GM18951 (cell line): ENCODE results near the gene PPP4C.
A peak's percentile ranks its signal among the peaks of the same experiment; 100 is the strongest.

Experiments used
- POLR2A ChIP-seq: IDR thresholded peaks from 4 replicates; pipeline ENCODE4 v1.6.1; 2011; ENCODE audit warnings: mild to moderate bottlenecking; ENCODE audit not compliant: insufficient read length, insufficient read depth; ENCODE audit errors: extremely low read depth
- in situ Hi-C: fragments of 300-500 bp; cut with MboI; formaldehyde crosslinking; loops from one replicate; pipeline ENCODE4 v1.12.0; 2022; ENCODE audit warnings: low sequenced_read_pairs, mixed read lengths, inconsistent platforms; ENCODE audit not compliant: unreplicated experiment

PPP4C gene

DNA sequence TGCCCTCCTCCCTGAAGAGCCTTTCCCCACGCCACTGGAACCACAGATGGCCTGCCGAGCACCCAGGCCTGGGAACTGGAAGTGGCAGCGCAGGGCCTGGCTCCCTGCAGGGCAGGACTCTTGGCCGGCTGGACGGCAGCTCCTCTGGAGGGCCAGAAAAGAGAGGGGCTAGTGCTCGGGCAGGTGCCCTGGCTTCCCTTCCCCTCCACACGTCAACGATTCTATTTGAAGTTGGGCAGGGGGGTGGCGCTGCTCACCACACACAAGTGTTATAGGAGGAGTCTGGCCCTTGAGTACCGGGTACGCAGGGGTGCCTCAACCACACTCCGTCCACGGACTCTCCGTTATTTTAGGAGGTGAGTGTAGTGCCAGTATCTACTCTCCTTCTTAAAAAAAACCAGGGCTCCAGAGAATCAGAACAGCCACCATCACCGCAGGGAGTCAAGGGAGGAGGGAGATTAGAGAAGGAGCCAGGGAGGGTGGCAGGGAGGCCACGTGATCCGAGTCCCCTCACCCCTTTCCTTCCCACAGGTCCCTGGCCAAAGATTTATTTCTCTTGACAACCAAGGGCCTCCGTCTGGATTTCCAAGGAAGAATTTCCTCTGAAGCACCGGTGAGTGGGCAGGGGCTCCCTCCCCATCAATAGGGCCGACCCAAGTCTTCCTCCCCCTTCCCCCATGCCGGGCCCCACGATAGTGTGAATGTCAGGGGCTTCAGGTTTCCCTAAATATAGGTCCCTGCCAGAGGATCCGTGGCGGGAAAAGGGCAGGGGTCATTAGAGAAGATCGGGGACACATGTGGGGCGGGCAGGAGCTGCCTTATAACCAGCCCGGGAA lies 11.7 kb upstream of the PPP4C start:
- TF ChIP-seq POLR2A, result peak; percentile 73
- in situ Hi-C loops, result no loop called here

DNA sequence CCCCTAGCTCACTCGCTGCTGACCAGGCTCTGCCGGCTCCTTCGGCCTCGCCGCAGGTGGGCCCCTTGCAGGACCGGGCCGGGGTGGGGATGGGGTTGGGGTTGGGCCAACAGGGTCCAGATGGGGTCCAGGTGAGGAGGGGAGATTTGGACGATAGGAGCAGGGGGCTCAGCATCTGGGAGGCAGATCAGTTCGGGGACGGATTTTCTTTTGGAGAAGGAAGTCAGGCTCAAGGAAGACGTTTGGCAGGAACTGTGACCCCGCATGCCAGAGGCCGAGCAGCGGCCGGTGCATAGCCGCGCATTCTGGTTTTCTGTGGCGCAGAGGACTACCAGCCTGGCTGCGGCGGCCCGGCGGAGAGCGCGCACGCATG lies 11.1 kb upstream of the PPP4C start:
- in situ Hi-C loops, result no loop called here
- no peak for TF ChIP-seq POLR2A

DNA sequence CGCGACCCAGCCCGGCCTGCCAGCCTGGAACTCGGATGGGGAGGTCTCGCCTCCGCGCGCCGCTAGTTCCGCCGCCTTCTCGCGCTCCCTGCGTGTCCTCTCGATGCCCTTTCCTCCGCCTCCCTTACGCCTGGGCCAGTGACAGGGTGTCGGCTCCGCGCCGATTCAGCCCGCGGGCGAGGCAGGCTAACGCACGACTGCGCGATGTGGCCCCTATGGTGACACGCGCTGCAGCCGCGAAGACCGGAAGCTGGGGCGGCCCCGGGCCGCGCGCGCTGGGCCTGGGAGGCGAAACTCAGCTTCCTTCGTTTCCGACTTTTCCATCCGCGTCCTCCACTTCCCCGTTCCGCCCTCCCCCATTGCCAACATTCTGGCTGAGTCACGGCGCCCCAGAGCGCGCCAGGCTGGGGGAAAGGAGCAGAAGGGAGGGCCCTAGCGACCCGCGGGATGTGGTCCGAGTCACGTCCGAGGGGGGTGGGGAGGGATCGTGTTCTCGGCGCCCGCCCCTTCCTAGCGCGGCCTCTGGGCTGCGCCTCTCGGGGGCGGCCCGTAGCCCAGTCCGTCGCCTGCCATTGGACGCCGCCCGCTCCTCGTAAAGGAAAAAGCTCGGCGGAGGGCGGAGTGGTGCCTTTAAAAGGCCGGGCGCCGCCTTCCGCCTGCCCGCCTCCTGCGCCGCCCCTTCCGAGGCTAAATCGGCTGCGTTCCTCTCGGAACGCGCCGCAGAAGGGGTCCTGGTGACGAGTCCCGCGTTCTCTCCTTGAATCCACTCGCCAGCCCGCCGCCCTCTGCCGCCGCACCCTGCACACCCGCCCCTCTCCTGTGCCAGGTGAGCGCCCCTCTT lies 10.5 kb upstream of the PPP4C start, which contains the start of gene ALDOA:
TSS of gene ALDOA (plus strand) at position 659 of the 841 bp plus-strand sequence. CDS start 1,138 bp downstream, outside the sequence.
- in situ Hi-C loops, result no loop called here
- TF ChIP-seq POLR2A, result peak; percentile 86

DNA sequence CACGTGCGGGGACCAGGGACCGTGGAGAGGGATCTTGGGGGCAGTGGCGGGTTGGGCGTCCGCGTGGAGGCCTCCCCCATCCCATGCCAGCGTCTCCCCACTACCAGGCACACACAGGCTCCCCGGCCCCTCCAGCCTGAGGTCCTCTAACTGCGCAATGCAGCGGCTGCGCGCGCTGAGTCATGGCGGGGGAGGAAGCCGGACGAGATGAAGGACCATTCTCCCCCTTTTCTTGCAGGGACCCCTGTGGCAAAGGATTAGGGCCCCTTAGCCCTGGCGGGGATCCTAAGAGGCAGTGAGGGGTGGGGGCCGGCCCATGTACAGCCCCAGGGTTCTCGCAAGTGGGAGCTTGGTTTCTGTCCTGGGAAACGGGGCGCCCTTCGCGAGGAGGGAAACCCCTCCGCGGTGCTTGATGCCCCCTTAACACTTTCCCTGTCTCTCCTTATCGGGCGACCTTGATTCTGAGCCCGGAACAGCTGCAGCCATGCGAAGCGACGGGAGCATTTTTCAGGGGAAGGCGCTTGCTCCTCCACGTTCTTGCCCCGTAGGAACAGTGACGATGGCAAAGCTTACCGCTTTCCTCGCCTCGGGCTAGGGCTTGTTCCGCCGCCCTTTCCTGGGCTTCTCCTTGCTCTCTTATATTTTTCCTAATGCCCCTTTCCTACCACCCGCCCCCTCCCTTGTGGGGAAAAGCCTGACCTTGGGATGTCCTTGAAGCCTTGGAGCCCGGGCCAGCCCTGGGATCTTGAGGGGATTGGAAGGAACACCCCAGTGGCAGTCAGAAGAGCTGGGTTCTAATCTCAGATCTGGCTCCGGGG lies 9.6 kb upstream of the PPP4C start:
- in situ Hi-C loops, result no loop called here
- TF ChIP-seq POLR2A, result no peak

DNA sequence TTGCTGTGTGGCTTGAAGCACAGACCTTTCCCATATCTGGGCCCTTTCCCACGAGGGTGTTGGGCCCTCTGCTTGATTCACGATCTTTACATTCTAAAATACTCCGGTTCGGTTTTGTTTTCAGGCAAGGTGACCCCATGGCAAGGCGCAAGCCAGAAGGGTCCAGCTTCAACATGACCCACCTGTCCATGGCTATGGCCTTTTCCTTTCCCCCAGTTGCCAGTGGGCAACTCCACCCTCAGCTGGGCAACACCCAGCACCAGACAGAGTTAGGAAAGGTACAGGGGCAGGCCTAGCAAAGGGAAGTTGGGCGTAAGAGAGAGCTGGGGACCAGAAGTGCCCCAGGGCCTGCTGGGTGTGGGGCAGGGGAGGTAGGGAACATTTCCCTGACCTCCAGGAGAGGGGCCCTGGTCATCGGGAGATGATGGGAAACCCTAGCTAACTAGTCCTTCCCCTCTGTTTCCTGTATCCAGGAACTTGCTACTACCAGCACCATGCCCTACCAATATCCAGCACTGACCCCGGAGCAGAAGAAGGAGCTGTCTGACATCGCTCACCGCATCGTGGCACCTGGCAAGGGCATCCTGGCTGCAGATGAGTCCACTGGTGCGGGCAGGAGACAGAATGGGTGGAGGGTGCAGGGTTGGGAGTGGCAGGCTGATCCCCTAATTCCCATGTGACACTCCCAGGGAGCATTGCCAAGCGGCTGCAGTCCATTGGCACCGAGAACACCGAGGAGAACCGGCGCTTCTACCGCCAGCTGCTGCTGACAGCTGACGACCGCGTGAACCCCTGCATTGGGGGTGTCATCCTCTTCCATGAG lies 8.8 kb upstream of the PPP4C start:
- in situ Hi-C loops, result no loop called here
- no peak for TF ChIP-seq POLR2A

DNA sequence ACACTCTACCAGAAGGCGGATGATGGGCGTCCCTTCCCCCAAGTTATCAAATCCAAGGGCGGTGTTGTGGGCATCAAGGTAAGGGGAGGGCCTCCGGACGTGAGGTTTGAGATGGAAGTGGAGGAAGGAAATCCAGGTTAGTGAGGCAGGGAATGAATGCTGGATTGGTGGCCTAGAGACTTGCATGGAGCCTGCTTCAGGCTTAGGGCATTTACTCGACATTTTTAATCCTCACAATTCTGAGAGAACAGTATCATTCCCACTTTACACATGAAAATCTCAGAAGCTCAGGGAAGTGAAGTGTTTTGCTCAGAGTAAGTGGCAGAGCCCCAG lies 8.2 kb upstream of the PPP4C start:
- TF ChIP-seq POLR2A, result no peak
- in situ Hi-C loops, result no loop called here

DNA sequence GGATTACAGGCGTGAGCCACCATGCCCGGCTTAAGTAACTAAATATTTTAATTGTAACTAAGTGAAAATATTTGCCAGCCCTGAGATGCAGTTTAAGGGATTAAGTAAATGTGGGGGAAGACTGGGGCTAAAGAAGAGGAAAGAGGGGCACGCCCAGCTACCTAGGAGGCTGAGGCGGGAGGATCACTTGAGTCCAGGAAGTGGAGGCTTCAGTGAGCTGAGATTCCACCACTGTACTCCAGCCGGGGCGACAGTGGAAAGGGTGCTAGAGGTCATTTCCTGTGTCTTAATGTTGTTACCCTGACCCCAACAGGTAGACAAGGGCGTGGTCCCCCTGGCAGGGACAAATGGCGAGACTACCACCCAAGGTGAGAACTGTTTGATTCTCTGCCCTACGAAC lies 7.5 kb upstream of the PPP4C start:
- TF ChIP-seq POLR2A, result no peak
- in situ Hi-C loops, result no loop called here

DNA sequence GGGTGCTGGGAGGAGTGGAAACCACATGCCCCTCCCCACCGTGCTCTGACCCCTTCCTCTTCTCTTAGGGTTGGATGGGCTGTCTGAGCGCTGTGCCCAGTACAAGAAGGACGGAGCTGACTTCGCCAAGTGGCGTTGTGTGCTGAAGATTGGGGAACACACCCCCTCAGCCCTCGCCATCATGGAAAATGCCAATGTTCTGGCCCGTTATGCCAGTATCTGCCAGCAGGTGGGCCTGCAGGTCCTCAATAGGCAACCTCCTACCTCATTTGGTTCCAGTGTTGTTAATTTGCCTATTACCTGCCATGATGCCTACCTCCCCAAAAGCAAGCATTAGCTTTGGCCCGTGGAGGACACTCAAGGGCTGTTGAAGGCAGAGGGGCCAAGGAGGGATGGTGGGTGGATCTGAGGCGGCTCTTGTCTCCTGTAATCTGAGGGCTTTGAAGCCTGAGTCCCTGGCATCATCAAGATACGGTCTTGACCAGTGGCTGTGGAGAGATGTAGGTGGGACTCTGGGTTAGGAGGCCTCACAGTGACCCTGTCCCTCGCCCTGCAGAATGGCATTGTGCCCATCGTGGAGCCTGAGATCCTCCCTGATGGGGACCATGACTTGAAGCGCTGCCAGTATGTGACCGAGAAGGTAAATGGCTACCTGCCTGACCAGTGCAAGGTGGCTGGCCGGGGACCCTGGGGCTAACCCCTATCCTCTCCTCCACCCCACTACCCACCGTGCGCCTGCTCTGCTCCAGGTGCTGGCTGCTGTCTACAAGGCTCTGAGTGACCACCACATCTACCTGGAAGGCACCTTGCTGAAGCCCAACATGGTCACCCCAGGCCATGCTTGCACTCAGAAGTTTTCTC lies 6.8 kb upstream of the PPP4C start:
- TF ChIP-seq POLR2A, result peak; percentile 8
- in situ Hi-C loops, result no loop called here

DNA sequence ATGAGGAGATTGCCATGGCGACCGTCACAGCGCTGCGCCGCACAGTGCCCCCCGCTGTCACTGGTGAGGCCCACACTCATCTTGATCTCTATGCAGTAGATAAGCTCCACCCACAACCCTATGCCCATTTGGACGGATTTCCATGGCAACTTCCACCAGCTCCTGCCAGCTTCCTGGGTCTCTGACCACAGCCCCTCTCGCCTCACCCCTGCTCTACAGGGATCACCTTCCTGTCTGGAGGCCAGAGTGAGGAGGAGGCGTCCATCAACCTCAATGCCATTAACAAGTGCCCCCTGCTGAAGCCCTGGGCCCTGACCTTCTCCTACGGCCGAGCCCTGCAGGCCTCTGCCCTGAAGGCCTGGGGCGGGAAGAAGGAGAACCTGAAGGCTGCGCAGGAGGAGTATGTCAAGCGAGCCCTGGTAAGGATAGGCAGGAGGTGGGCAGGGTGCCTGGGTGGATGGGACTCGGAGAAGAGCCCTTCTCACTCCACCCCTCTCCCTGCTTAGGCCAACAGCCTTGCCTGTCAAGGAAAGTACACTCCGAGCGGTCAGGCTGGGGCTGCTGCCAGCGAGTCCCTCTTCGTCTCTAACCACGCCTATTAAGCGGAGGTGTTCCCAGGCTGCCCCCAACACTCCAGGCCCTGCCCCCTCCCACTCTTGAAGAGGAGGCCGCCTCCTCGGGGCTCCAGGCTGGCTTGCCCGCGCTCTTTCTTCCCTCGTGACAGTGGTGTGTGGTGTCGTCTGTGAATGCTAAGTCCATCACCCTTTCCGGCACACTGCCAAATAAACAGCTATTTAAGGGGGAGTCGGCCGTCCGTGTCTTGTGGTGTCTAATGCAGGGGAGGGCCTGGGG lies 6.0 kb upstream of the PPP4C start:
- TF ChIP-seq POLR2A, result no peak
- in situ Hi-C loops, result no loop called here

DNA sequence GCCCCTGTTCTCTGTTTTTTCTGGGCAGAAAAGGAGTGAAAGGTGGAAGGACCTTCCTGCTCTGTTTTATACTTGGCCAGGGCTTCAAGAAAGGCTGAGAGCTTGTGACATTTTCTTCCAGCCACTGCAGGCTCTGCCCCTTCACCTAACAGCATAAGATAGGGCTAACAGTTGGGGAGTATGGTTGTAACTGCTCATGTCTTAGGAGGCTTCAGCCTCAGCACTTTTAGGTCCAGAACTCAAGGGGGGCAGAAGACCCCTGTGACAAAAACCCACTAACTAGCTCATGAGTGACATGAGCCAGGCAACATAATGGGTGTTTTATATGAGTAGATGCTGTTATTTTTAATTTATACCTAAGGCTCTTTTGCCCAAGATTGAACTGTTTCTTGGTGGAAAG lies 5.3 kb upstream of the PPP4C start:
- no peak for TF ChIP-seq POLR2A
- in situ Hi-C loops, result no loop called here

DNA sequence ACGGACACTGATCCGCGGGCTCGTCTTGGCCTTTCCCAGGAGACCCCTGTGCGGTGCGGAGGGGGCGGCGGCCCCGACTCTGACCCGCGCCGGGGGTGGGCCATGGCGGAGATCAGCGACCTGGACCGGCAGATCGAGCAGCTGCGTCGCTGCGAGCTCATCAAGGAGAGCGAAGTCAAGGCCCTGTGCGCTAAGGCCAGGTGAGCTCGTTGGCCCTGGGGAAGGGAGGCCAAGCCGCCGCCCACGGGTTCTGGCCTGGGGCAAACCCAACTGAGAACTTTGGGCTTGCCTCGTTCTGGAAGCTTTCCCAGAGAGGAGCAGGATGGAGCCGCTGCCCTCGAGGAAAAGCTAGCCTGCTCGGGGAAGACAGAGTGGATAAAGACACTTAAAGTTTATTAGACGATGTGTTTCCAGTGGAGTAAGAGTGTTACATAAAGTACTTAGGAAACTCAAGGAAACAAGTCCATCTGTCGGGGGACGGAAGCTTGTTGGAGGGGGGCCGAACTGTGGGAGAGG lies 540 bp downstream of the PPP4C start:
- in situ Hi-C loops, result no loop called here
- TF ChIP-seq POLR2A, result no peak
